HepG2 (cell line): ENCODE results near the gene LTB4R2. TPM values are rescaled to one million over a fixed set of nuclear protein-coding genes. Genes with fewer than 3 reads are reported as not detected.

Experiments
- EHMT2 ChIP-seq: fragments of 200-600 bp; sonication (generic); IDR thresholded peaks from 2 replicates; pipeline ENCODE4 v1.7.0; 2017; ENCODE audit warnings: antibody characterized with exemption, low read depth, low read length, borderline replicate concordance
- ERF ChIP-seq: IDR thresholded peaks from 2 replicates; pipeline ENCODE4 v1.6.1; 2018; ENCODE audit warnings: missing biosample characterization, missing genetic modification reagents
- FIP1L1 ChIP-seq: fragments of 200-400 bp; formaldehyde crosslinking; IDR thresholded peaks from 2 replicates; pipeline ENCODE4 v1.6.1; 2018; ENCODE audit warnings: low read depth, mild to moderate bottlenecking, low read length, moderate library complexity, borderline replicate concordance; ENCODE audit not compliant: insufficient read depth
- IKZF1 ChIP-seq: fragments of 450-650 bp; IDR thresholded peaks from 2 replicates; pipeline ENCODE4 v1.7.1; 2016
- MLLT10 ChIP-seq: sonication (generic); formaldehyde crosslinking; IDR thresholded peaks from 2 replicates; pipeline ENCODE4 v1.4.0; 2020; ENCODE audit warnings: missing genetic modification reagents
- NPAS2 ChIP-seq: sonication (generic); formaldehyde crosslinking; IDR thresholded peaks from 2 replicates; pipeline ENCODE4 v1.8.0; 2022; ENCODE audit warnings: mild to moderate bottlenecking, missing genetic modification reagents, borderline replicate concordance
- NR2F2 ChIP-seq: IDR thresholded peaks from 2 replicates; pipeline ENCODE4 v1.6.1; 2012; ENCODE audit warnings: low read depth, inconsistent platforms, borderline replicate concordance
- PHF8 ChIP-seq: sonication (generic); formaldehyde crosslinking; IDR thresholded peaks from 2 replicates; pipeline ENCODE4 v1.5.0; 2020; ENCODE audit warnings: missing genetic modification reagents
- SMYD3 ChIP-seq: sonication (generic); formaldehyde crosslinking; IDR thresholded peaks from 2 replicates; pipeline ENCODE4 v1.8.1; 2023; ENCODE audit warnings: mild to moderate bottlenecking, missing genetic modification reagents
- ZNF224 ChIP-seq: sonication (generic); formaldehyde crosslinking; IDR thresholded peaks from 2 replicates; pipeline ENCODE4 v1.5.0; 2020; ENCODE audit warnings: mild to moderate bottlenecking, missing genetic modification reagents
- ZNF44 ChIP-seq: sonication (generic); formaldehyde crosslinking; IDR thresholded peaks from 2 replicates; pipeline ENCODE4 v1.5.1; 2020; ENCODE audit warnings: mild to moderate bottlenecking, missing genetic modification reagents
- ZNF678 ChIP-seq: sonication (generic); formaldehyde crosslinking; IDR thresholded peaks from 2 replicates; pipeline ENCODE4 v1.4.0; 2020; ENCODE audit warnings: mild to moderate bottlenecking, missing genetic modification reagents
- polyA plus RNA-seq, 8 experiments: library from polyadenylated mRNA; depleted of rRNA in 3 of 8; stranded (reverse) in 7 of 8; unstranded in 1 of 8; fragments of >200 nt; fragmentation: Illumina TruSeq in 4 of 8; extraction: Trizol in 4 of 8; gene quantifications; 2 replicates each; pipeline versions ENCODE4 v1.2.1 to v1.2.3, GENCODE V29; 2011 to 2016; ENCODE audit warnings: low read depth in 4 of 8, missing spikeins in 1 of 8, mixed read lengths in 1 of 8; ENCODE audit not compliant: insufficient read depth in 1 of 8
- total RNA-seq, 5 experiments: library from RNA; depleted of rRNA; stranded (reverse); fragments of >200 nt; fragmentation: Illumina TruSeq; extraction: Trizol; gene quantifications; 2 replicates each; pipeline ENCODE4 v1.2.3, GENCODE V29; 2016; ENCODE audit warnings: low read depth in 1 of 5
- TF ChIP-seq, protein P1 (sequence below): IDR thresholded peaks from 2 replicates; pipeline ENCODE4 v1.4.0; 2020; ENCODE audit warnings: mild to moderate bottlenecking, missing genetic modification reagents
- TF ChIP-seq, protein P2 (sequence below): sonication (generic); formaldehyde crosslinking; conservative IDR thresholded peaks from 2 replicates; pipeline ENCODE4 v1.4.0; 2020; ENCODE audit warnings: missing genetic modification reagents
- TF ChIP-seq, protein P3 (sequence below): sonication (generic); formaldehyde crosslinking; IDR thresholded peaks from 2 replicates; pipeline ENCODE4 v1.4.0; 2020; ENCODE audit warnings: missing genetic modification reagents, low read depth, mild to moderate bottlenecking, borderline replicate concordance
- TF ChIP-seq, protein P4 (sequence below): sonication (generic); formaldehyde crosslinking; IDR thresholded peaks from 2 replicates; pipeline ENCODE4 v1.4.0; 2020; ENCODE audit warnings: mild to moderate bottlenecking, missing genetic modification reagents, borderline replicate concordance
- TF ChIP-seq, protein P5 (sequence below): IDR thresholded peaks from 2 replicates; pipeline ENCODE4 v1.6.1; 2016; ENCODE audit warnings: missing compliant biosample characterization, missing genetic modification reagents, borderline replicate concordance

LTB4R2 gene
- total and polyA plus RNA-seq, 2 of the 13 experiments (the other 11 are each of a cell fraction or from before 2014, with no cell fraction given), result 3.9 to 6.9 TPM

DNA sequence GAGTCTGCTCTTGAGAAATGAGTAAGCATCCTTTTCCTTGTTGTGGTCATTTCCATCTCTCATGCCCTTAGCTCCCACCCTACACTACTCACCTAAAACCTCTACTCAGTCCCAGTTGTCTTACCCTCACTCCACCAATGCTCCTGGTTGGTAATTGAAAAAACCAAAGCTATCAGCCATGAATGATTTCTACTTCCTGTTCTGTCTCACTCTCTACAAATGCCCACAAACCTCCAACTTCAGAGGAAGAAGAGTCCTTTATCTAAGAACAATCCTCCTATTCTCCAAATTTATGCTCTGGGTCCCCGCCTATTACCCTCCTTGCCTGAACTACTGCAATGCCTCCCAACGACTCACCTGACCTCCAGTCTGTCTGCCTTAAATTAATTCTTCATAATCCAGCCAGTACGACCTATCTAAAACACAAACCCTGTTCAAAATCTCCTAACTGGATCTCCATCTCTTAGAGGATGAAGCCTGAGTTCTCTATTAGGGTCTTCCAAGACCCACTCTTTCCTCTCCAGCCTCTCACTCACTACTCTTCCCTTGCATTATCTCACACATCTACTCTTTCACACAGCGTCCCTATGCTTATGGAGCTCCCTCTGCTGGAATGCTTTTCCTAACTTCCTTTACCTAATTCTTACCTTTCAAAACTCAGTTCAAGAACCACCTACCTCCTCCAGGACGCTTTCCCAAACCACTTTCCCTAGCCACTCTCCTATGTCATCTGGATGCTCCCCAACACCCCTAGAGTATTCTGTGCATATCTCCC is 12.6 kb upstream of the LTB4R2 start (continued):
- no peak for TF ChIP-seq ZNF44 (CRISPR knock-in tag)
- TF ChIP-seq EHMT2, result no peak
- no peak; the same call in 1 of the 2 replicates for TF ChIP-seq ERF (CRISPR knock-in tag)
- no peak for TF ChIP-seq NR2F2
- TF ChIP-seq, protein P1, sequence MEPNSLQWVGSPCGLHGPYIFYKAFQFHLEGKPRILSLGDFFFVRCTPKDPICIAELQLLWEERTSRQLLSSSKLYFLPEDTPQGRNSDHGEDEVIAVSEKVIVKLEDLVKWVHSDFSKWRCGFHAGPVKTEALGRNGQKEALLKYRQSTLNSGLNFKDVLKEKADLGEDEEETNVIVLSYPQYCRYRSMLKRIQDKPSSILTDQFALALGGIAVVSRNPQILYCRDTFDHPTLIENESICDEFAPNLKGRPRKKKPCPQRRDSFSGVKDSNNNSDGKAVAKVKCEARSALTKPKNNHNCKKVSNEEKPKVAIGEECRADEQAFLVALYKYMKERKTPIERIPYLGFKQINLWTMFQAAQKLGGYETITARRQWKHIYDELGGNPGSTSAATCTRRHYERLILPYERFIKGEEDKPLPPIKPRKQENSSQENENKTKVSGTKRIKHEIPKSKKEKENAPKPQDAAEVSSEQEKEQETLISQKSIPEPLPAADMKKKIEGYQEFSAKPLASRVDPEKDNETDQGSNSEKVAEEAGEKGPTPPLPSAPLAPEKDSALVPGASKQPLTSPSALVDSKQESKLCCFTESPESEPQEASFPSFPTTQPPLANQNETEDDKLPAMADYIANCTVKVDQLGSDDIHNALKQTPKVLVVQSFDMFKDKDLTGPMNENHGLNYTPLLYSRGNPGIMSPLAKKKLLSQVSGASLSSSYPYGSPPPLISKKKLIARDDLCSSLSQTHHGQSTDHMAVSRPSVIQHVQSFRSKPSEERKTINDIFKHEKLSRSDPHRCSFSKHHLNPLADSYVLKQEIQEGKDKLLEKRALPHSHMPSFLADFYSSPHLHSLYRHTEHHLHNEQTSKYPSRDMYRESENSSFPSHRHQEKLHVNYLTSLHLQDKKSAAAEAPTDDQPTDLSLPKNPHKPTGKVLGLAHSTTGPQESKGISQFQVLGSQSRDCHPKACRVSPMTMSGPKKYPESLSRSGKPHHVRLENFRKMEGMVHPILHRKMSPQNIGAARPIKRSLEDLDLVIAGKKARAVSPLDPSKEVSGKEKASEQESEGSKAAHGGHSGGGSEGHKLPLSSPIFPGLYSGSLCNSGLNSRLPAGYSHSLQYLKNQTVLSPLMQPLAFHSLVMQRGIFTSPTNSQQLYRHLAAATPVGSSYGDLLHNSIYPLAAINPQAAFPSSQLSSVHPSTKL (CRISPR knock-in tag), result 0 out of 2 replicates have a peak, but pooled peaks have one; percentile 4
- no peak for TF ChIP-seq PHF8 (CRISPR knock-in tag)
- no peak for TF ChIP-seq FIP1L1
- no peak for TF ChIP-seq NPAS2 (CRISPR knock-in tag)
- TF ChIP-seq SMYD3 (CRISPR knock-in tag), result no peak
- TF ChIP-seq IKZF1, result no peak
- TF ChIP-seq, protein P2, sequence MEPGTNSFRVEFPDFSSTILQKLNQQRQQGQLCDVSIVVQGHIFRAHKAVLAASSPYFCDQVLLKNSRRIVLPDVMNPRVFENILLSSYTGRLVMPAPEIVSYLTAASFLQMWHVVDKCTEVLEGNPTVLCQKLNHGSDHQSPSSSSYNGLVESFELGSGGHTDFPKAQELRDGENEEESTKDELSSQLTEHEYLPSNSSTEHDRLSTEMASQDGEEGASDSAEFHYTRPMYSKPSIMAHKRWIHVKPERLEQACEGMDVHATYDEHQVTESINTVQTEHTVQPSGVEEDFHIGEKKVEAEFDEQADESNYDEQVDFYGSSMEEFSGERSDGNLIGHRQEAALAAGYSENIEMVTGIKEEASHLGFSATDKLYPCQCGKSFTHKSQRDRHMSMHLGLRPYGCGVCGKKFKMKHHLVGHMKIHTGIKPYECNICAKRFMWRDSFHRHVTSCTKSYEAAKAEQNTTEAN (CRISPR knock-in tag), result 0 out of 2 replicates have a peak, but pooled peaks have one; percentile 10
- TF ChIP-seq, protein P3, sequence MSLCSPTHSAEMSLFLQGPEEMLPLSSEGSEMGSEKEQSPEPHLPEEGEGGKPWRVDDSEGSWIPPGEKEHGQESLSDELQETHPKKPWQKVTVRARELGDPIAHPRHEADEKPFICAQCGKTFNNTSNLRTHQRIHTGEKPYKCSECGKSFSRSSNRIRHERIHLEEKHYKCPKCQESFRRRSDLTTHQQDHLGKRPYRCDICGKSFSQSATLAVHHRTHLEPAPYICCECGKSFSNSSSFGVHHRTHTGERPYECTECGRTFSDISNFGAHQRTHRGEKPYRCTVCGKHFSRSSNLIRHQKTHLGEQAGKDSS (CRISPR knock-in tag), result no peak
- no peak for TF ChIP-seq ZNF678 (CRISPR knock-in tag)
- no peak for TF ChIP-seq MLLT10 (CRISPR knock-in tag)
- TF ChIP-seq, protein P4, sequence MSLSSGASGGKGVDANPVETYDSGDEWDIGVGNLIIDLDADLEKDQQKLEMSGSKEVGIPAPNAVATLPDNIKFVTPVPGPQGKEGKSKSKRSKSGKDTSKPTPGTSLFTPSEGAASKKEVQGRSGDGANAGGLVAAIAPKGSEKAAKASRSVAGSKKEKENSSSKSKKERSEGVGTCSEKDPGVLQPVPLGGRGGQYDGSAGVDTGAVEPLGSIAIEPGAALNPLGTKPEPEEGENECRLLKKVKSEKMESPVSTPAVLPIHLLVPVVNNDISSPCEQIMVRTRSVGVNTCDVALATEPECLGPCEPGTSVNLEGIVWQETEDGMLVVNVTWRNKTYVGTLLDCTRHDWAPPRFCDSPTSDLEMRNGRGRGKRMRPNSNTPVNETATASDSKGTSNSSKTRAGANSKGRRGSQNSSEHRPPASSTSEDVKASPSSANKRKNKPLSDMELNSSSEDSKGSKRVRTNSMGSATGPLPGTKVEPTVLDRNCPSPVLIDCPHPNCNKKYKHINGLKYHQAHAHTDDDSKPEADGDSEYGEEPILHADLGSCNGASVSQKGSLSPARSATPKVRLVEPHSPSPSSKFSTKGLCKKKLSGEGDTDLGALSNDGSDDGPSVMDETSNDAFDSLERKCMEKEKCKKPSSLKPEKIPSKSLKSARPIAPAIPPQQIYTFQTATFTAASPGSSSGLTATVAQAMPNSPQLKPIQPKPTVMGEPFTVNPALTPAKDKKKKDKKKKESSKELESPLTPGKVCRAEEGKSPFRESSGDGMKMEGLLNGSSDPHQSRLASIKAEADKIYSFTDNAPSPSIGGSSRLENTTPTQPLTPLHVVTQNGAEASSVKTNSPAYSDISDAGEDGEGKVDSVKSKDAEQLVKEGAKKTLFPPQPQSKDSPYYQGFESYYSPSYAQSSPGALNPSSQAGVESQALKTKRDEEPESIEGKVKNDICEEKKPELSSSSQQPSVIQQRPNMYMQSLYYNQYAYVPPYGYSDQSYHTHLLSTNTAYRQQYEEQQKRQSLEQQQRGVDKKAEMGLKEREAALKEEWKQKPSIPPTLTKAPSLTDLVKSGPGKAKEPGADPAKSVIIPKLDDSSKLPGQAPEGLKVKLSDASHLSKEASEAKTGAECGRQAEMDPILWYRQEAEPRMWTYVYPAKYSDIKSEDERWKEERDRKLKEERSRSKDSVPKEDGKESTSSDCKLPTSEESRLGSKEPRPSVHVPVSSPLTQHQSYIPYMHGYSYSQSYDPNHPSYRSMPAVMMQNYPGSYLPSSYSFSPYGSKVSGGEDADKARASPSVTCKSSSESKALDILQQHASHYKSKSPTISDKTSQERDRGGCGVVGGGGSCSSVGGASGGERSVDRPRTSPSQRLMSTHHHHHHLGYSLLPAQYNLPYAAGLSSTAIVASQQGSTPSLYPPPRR (CRISPR knock-in tag), result no peak
- TF ChIP-seq, protein P5, sequence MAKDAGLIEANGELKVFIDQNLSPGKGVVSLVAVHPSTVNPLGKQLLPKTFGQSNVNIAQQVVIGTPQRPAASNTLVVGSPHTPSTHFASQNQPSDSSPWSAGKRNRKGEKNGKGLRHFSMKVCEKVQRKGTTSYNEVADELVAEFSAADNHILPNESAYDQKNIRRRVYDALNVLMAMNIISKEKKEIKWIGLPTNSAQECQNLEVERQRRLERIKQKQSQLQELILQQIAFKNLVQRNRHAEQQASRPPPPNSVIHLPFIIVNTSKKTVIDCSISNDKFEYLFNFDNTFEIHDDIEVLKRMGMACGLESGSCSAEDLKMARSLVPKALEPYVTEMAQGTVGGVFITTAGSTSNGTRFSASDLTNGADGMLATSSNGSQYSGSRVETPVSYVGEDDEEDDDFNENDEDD (CRISPR knock-in tag), result peak; percentile 48; the same call in 1 of the 2 replicates
- TF ChIP-seq ZNF224 (CRISPR knock-in tag), result no peak
